ENCODE results near the gene FAM53B.

- TF ChIP-seq, protein P1, sequence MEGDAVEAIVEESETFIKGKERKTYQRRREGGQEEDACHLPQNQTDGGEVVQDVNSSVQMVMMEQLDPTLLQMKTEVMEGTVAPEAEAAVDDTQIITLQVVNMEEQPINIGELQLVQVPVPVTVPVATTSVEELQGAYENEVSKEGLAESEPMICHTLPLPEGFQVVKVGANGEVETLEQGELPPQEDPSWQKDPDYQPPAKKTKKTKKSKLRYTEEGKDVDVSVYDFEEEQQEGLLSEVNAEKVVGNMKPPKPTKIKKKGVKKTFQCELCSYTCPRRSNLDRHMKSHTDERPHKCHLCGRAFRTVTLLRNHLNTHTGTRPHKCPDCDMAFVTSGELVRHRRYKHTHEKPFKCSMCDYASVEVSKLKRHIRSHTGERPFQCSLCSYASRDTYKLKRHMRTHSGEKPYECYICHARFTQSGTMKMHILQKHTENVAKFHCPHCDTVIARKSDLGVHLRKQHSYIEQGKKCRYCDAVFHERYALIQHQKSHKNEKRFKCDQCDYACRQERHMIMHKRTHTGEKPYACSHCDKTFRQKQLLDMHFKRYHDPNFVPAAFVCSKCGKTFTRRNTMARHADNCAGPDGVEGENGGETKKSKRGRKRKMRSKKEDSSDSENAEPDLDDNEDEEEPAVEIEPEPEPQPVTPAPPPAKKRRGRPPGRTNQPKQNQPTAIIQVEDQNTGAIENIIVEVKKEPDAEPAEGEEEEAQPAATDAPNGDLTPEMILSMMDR (conservative IDR thresholded peaks at IDR 0.05; ENCODE audit: low read depth, low read length) = no peak
- TF ChIP-seq EZH2 (IDR thresholded peaks at IDR 0.05; ENCODE audit: borderline replicate concordance, low read depth, low read length, poor library complexity, severe bottlenecking) = no peak
These were observed 65.5 kb downstream of the FAM53B start for GRCh38 chr10:124678557-124679240.

All from A673 (cell line).